KBM-7 (cell line): ENCODE data around the gene VWA3A.
"Not testable (repeated sequence)": the region's sequence is repeated elsewhere in the genome, so short reads cannot be mapped to it uniquely, and the experiment has no call there.

ENCODE experiments used
- DNase-seq: peaks from one replicate; pipeline ENCODE4 v3.0.0-alpha.2; 2015
- in situ Hi-C: fragments of 300-500 bp; cut with MboI; formaldehyde crosslinking; loops from 2 replicates; pipeline ENCODE4 v1.14.3; 2020; ENCODE audit warnings: low sequenced_read_pairs, low pct_unique_long_range_greater_than_20kb, mixed read lengths

VWA3A gene

GRCh38 chr16:22092143-22092933, at the start of gene VWA3A:
Gene VWA3A (plus strand): TSS chr16:22092541. CDS start chr16:22092638, 97 bp downstream.
- no peak for DNase-seq
- in situ Hi-C loops = no loop called here

GRCh38 chr16:22043882-22044281, 48.5 kb upstream of the VWA3A start:
- in situ Hi-C loops, DNase-seq: not testable (repeated sequence)

GRCh38 chr16:22045888-22046287, 46.5 kb upstream of the VWA3A start:
- in situ Hi-C loops, DNase-seq: not testable (repeated sequence)

GRCh38 chr16:22050963-22051362, 41.4 kb upstream of the VWA3A start:
- in situ Hi-C loops = no loop called here
- DNase-seq = no peak

- DNase-seq = no peak
- in situ Hi-C loops = no loop called here
Observed at GRCh38 chr16:22052980-22053379, 39.4 kb upstream of the VWA3A start.

- in situ Hi-C loops = no loop called here
- no peak for DNase-seq
Observed at GRCh38 chr16:22053921-22054341, 38.4 kb upstream of the VWA3A start.

- in situ Hi-C loops = no loop called here
- DNase-seq = no peak
Observed at GRCh38 chr16:22054847-22055590, 37.3 kb upstream of the VWA3A start.

GRCh38 chr16:22055881-22056280, 36.5 kb upstream of the VWA3A start:
- no peak for DNase-seq
- in situ Hi-C loops = no loop called here

GRCh38 chr16:22063888-22064467, 28.4 kb upstream of the VWA3A start:
- in situ Hi-C loops = no loop called here

GRCh38 chr16:22065252-22065651, 27.1 kb upstream of the VWA3A start:
- no peak for DNase-seq
- in situ Hi-C loops = no loop called here

More at GRCh38 chr16:22063888-22064467, 28.4 kb upstream of the VWA3A start:
- no peak for DNase-seq

- DNase-seq = no peak
- in situ Hi-C loops = no loop called here
Observed at GRCh38 chr16:22070361-22071330, 21.7 kb upstream of the VWA3A start.

GRCh38 chr16:22071331-22071910, 20.9 kb upstream of the VWA3A start:
- in situ Hi-C loops = no loop called here
- DNase-seq = no peak

GRCh38 chr16:22073350-22073749, 19.0 kb upstream of the VWA3A start:
- in situ Hi-C loops = no loop called here
- no peak for DNase-seq

GRCh38 chr16:22075043-22075757, 17.1 kb upstream of the VWA3A start:
- DNase-seq = no peak
- in situ Hi-C loops = no loop called here

- in situ Hi-C loops = no loop called here
- DNase-seq = no peak
Observed at GRCh38 chr16:22075776-22076175, 16.6 kb upstream of the VWA3A start.

GRCh38 chr16:22077700-22078313, 14.5 kb upstream of the VWA3A start:
- DNase-seq = peak; percentile 89
- in situ Hi-C loops = no loop called here

GRCh38 chr16:22078656-22079055, 13.7 kb upstream of the VWA3A start:
- in situ Hi-C loops = no loop called here
- no peak for DNase-seq

GRCh38 chr16:22081050-22081449, 11.3 kb upstream of the VWA3A start:
- in situ Hi-C loops = no loop called here

More at GRCh38 chr16:22081050-22081449, 11.3 kb upstream of the VWA3A start:
- no peak for DNase-seq
